Fibroblast of lung (primary cell): ENCODE measurements around the gene CELF2. TPM values are rescaled to one million over a fixed set of nuclear protein-coding genes. Genes with fewer than 3 reads are reported as not detected.

ENCODE experiments used
- DNase-seq, 2 donors: peaks; one replicate each; pipeline versions ENCODE4 v3.0.0 to v3.0.0-alpha.2; 2010; ENCODE audit warnings: low read depth in 2 of 2
- H2AFZ ChIP-seq: 2 replicates; pipeline ENCODE4 v1.5.1; 2012; ENCODE audit warnings: low read length, control low read depth, inconsistent platforms
- H3K27ac ChIP-seq: 2 replicates; pipeline ENCODE4 v1.5.1; 2011; ENCODE audit warnings: low read length, control low read depth; ENCODE audit not compliant: insufficient read depth
- H3K27me3 ChIP-seq: 2 replicates; pipeline ENCODE4 v1.5.1; 2011; ENCODE audit warnings: mild to moderate bottlenecking, low read length; ENCODE audit not compliant: control insufficient read depth, insufficient read depth
- H3K36me3 ChIP-seq: 2 replicates; pipeline ENCODE4 v1.5.1; 2011; ENCODE audit warnings: low read length; ENCODE audit not compliant: control insufficient read depth, insufficient read depth
- H3K4me1 ChIP-seq: 2 replicates; pipeline ENCODE4 v1.5.1; 2011; ENCODE audit warnings: low read length; ENCODE audit not compliant: control insufficient read depth, insufficient read depth; ENCODE audit errors: extremely low read depth
- H3K4me2 ChIP-seq: 2 replicates; pipeline ENCODE4 v1.5.1; 2011; ENCODE audit warnings: low read length, control low read depth; ENCODE audit not compliant: insufficient read depth; ENCODE audit errors: extremely low read depth
- H3K4me3 ChIP-seq, 4 experiments: fragments of 200-600 bp in 1 of 4; sonication (generic) in 1 of 4; replicated peaks in 1 of 4; 2 replicates each; pipeline ENCODE4 v1.5.1; 2011 to 2016; ENCODE audit warnings: low read length in 4 of 4, low read depth in 3 of 4, mild to moderate bottlenecking in 3 of 4, control low read depth in 2 of 4, inconsistent platforms in 1 of 4, mixed read lengths in 1 of 4; ENCODE audit not compliant: insufficient read depth in 1 of 4; ENCODE audit errors: control extremely low read depth in 1 of 4
- H3K79me2 ChIP-seq: 2 replicates; pipeline ENCODE4 v1.5.1; 2012; ENCODE audit warnings: mild to moderate bottlenecking, low read length, inconsistent platforms; ENCODE audit not compliant: control insufficient read depth, insufficient read depth
- H3K9ac ChIP-seq: 2 replicates; pipeline ENCODE4 v1.5.1; 2011; ENCODE audit warnings: mild to moderate bottlenecking, low read length, control low read depth; ENCODE audit not compliant: insufficient read depth
- H3K9me3 ChIP-seq: 2 replicates; pipeline ENCODE4 v1.5.1; 2012; ENCODE audit warnings: low read depth, low read length; ENCODE audit not compliant: control insufficient read depth, insufficient read depth
- H4K20me1 ChIP-seq: 2 replicates; pipeline ENCODE4 v1.5.1; 2011; ENCODE audit warnings: low read length; ENCODE audit not compliant: control insufficient read depth, insufficient read depth; ENCODE audit errors: extremely low read depth
- EZH2 ChIP-seq: IDR thresholded peaks from 2 replicates; pipeline ENCODE4 v1.5.1; 2012; ENCODE audit warnings: low read length, control low read depth, mild to moderate bottlenecking; ENCODE audit errors: missing control alignments
- polyA plus RNA-seq, 2 donors: library from polyadenylated mRNA; depleted of rRNA in 1 of 2; stranded (reverse) in 1 of 2; unstranded in 1 of 2; fragments of >200 nt; gene quantifications; 2 replicates each; pipeline ENCODE4 v1.2.1, GENCODE V29; 2011 to 2012; ENCODE audit warnings: missing spikeins in 1 of 2
- total RNA-seq: library from RNA; depleted of rRNA; stranded (reverse); fragments of >200 nt; gene quantifications from 2 replicates; pipeline ENCODE4 v1.2.1, GENCODE V29; 2014
- TF ChIP-seq, protein P1 (sequence below), 2 donors: IDR thresholded peaks in 1 of 2; conservative IDR thresholded peaks in 1 of 2; 1 replicate in 1 of 2; 2 replicates in 1 of 2; pipeline ENCODE4 v1.5.1; 2011 to 2012; ENCODE audit warnings: low read length in 2 of 2, control low read depth in 1 of 2, inconsistent platforms in 1 of 2, low read depth in 1 of 2, mild to moderate bottlenecking in 1 of 2

The CELF2 gene
- total and polyA plus RNA-seq, 2 donors (not counting 1 experiment from before 2014, with no cell fraction given) = 16.9 to 25.1 TPM

DNA sequence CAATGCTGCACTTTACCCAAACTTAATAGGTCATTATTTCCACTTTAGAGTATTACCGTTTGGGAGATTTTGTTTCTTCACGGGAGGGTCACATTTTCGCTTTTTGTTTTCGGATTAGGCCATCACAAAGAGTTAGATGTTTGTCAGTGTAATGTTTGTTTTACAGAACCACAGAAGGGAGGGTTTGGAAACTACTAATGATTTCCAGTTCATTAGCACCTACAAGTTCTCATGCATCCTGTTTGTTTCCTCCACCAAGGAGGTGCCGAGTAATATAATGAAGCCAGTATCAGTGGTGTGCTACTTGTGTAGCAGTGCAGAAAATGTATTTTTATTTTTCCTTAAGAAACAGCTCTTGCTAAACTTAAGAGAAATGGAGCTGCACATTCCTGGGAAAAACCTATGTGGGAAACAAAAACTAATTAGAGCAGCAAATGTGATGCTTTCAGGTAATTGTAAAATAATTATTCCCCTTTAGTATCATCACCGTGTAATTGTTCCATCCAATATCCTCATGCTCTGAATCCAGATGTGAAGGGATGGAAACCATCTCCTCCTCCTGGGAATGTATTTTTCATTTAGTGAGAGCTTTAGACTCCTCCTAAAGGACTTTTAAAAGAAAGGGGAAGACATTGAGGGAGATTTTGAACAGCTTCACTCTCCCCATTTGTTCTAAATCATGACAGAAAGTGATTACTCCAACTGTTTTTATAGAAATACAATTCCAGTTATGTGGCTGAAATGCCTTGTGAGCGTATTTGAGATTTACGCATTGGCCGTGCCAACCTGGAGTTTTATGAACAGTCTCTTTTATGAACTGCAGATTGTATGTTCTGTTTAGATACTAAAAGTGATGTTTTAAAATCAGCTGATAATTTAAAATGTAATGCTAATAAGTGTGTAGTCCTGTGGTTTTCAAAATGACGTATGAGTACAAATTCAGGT is 5.6 kb downstream of the CELF2 start:
- Histone ChIP-seq H3K79me2 (no peaks in the 10 kb centered on the region), H3K27me3 (peaks cover 6% of the 10 kb centered on the region), H3K4me3 (no peak overlapping the region), H4K20me1 (no peaks in the 10 kb centered on the region), H3K27ac (no peak overlapping the region), H3K9me3 (no peaks in the 10 kb centered on the region), H3K4me2 (no peak overlapping the region), H2AFZ (no peak overlapping the region), H3K4me1 (no peaks in the 10 kb centered on the region), H3K9ac (no peak overlapping the region), H3K36me3 (no peaks in the 10 kb centered on the region)
- DNase-seq = no peak
- no peak for TF ChIP-seq EZH2
- TF ChIP-seq, protein P1, sequence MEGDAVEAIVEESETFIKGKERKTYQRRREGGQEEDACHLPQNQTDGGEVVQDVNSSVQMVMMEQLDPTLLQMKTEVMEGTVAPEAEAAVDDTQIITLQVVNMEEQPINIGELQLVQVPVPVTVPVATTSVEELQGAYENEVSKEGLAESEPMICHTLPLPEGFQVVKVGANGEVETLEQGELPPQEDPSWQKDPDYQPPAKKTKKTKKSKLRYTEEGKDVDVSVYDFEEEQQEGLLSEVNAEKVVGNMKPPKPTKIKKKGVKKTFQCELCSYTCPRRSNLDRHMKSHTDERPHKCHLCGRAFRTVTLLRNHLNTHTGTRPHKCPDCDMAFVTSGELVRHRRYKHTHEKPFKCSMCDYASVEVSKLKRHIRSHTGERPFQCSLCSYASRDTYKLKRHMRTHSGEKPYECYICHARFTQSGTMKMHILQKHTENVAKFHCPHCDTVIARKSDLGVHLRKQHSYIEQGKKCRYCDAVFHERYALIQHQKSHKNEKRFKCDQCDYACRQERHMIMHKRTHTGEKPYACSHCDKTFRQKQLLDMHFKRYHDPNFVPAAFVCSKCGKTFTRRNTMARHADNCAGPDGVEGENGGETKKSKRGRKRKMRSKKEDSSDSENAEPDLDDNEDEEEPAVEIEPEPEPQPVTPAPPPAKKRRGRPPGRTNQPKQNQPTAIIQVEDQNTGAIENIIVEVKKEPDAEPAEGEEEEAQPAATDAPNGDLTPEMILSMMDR (conservative IDR thresholded peaks at IDR 0.05 in 1 of 2, IDR thresholded peaks at IDR 0.05 in 1 of 2; ENCODE audit: low read depth in 1 of 2, low read length in 2 of 2) = no peak

DNA sequence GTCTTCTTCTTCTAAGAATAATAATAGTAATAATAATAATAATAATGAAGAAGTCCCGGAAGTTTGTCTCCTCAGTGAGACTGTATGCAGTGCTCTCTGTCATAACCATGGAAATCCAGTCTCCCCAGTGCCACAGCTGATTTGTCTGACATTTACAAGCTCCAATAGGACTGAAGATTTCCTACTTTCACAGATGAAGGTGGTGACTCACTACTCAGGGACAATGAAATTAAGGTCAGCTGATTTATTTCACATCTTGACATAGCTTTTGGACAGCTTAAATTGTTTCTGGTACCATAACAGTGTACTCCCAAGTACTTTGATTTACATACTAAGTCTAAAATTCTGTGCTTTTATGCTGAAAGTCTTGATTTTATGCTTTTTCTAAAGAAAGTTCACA is 6.9 kb downstream of the CELF2 start:
- DNase-seq = peak in 1 of 2 donors; percentile 23
- Histone ChIP-seq H2AFZ (no peak overlapping the region), H3K4me2 (no peak overlapping the region), H3K36me3 (no peaks in the 10 kb centered on the region), H3K9ac (no peak overlapping the region), H3K9me3 (no peaks in the 10 kb centered on the region), H3K27me3 (peaks cover 2% of the 10 kb centered on the region), H3K4me3 (no peak overlapping the region), H3K27ac (no peak overlapping the region), H3K4me1 (no peaks in the 10 kb centered on the region), H3K79me2 (no peaks in the 10 kb centered on the region), H4K20me1 (no peaks in the 10 kb centered on the region)
- TF ChIP-seq, protein P1 (conservative IDR thresholded peaks at IDR 0.05 in 1 of 2, IDR thresholded peaks at IDR 0.05 in 1 of 2; ENCODE audit: low read depth in 1 of 2, low read length in 2 of 2) = no peak
- no peak for TF ChIP-seq EZH2

DNA sequence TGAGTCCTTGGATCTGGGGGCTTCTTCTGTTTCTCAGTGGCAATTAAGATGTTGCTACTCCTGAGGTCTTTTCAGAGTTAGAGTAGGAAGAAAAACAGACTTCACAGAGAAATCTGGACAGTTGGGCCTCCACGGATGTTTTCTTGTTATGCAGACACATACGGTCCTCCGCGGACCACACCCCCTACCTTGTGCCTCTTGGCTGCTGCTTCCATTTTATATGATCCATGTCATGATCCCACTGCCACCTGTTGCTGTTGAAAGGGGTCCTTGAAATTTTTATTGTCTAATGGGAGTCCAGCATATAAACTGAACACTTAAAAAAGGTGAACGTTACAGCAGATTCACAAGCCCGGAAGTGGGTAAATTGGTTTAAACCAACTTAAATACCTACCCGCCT is 8.3 kb downstream of the CELF2 start:
- Histone ChIP-seq H3K9ac (no peak overlapping the region), H3K36me3 (no peaks in the 10 kb centered on the region), H3K27me3 (no peaks in the 10 kb centered on the region), H3K4me3 (no peak overlapping the region), H3K9me3 (no peaks in the 10 kb centered on the region), H3K27ac (no peak overlapping the region), H3K79me2 (no peaks in the 10 kb centered on the region), H2AFZ (no peak overlapping the region), H3K4me2 (no peak overlapping the region), H3K4me1 (no peaks in the 10 kb centered on the region), H4K20me1 (no peaks in the 10 kb centered on the region)
- DNase-seq = no peak
- TF ChIP-seq EZH2 = no peak
- TF ChIP-seq, protein P1 (conservative IDR thresholded peaks at IDR 0.05 in 1 of 2, IDR thresholded peaks at IDR 0.05 in 1 of 2; ENCODE audit: low read depth in 1 of 2, low read length in 2 of 2) = no peak
